DMS153 treated with DMSO at 0.1 percent for 48 hours (cell line): ENCODE data around the gene PRTG.
"Not testable (repeated sequence)": the region's sequence is repeated elsewhere in the genome, so short reads cannot be mapped to it uniquely, and the experiment has no call there.

Experiments used
- DNase-seq: peaks from one replicate; lab custom pipeline; 2025; ENCODE audit not compliant: unreplicated experiment; lab: John Stamatoyannopoulos, UW

Gene PRTG

DNA sequence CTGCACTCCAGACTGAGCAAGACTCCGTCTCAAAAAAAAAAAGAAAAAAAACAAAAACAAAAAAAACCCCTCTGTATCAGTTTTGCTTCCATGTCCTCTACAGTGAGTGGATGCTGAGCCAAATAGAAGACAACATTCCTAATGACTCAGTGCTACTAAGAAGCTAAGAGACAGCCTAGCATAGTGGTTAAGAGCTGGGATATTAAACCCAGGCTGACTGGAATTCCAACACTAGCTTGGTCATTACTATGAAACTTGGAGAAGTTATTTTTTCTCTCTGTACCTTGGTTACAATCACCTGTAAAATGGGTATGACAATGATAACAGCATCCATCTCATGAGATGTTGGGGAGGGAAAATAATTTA is 93.9 kb downstream of the PRTG start:
- no peak for DNase-seq

DNA sequence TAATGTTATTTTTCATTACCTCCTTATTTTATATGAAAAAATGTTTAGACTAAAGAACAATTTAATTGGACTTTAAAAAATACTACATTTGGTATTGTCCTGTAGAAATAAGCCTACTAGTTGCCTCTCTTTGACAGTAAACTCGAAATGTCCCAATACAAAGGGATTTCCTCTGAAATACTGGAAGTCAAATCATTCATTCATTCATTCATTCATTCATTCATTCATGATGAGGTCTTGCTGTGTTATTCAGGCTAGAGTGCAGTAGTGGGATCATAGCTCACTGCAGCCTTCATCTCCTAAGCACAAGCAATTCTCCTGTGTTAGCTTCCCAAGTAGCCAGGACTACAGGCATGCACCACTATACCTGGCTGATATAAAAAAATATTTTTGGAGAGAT is 104.2 kb downstream of the PRTG start:
- no peak for DNase-seq

DNA sequence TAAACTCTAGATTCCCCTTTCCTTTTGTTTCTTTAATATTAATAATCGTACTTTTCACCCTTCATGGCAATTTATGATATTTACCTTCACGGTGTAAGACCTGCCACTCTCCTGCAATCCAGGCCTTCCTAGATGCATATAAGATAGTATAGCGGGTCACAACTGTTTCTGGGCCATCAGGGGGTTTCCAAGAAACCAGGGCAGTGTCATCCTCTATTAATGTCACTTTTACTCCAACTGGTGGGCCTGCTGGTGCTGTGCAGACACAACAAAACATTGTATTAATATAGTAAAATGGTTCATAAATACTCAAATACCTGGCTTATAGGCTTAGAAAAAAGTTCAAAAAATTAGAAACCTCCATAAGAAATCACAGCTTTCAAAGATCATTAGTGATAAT is 105.9 kb downstream of the PRTG start:
- DNase-seq = no peak

DNA sequence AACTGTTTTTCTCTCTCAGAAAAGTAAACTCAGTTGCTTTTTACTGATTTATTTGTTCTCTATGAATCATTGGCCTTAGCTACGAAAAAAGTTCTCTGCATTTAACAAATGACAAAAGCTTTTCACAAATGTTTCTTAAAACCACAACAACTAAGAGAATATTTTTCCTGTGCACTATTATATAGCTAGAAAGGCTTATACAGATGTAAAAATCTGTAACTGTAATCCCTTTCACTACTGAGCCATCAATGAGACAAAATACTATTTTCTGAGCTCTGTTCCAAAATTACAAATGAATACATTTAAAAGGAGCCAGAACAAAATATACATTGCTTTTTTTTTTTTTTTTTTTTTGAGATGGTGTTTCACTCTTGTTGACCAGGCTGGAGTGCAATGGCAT is 109.2 kb downstream of the PRTG start:
- DNase-seq = no peak

DNA sequence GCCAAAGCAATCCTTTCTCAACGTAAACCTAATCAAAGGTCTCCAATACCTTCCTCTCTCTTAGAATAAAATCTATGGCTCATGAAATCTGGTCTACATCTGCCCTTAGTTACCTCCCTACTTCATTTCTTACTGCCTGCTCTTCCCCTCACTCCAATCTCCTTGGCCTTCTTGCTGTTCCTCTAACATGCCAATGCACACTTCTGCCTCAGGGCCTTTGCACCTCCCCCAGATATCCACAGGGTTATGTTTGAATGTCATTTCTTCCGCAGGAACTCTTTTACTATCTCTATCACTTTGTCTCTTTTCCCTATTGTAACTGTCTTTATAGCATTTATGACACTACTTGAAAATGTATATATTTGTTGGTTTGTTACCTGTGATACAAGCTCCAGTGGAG is 110.5 kb downstream of the PRTG start:
- DNase-seq = no peak

DNA sequence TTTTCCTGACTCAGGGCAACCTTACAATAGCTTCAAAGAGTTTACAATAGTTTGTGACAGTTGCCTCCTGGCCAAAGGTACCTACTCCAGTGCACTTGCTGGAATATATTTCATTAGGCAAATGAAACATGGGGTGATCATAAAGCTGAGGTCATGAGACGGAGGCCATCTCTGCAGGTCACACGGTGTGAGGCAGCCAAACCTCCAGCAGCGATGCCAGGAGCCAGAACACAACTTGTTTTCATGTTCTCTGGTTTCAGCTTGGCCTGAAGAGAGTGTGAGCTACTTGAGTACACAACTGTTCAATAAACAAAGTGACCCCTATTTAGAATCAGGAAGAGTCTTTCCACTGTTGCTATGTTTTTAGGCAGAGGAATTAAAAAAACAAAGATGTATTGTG is 112.1 kb downstream of the PRTG start:
- DNase-seq = no peak

DNA sequence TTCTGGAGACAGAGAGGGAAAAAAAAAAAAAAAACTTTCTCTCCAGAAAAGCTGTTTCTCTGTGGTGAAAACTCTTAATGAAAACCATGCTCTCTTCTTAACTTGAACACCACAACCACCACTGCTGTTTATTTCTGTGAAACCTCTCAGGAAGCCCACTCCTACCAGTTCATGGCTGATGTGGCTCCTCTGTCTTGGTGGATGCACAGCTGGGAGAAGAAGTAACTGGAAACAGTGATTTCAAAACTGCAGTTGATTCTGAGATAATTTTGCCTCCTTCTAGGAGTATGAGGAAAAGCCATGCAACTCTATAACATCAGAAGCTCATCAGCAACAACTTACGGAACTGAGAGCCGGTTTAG is 114.6 kb downstream of the PRTG start:
- no peak for DNase-seq

DNA sequence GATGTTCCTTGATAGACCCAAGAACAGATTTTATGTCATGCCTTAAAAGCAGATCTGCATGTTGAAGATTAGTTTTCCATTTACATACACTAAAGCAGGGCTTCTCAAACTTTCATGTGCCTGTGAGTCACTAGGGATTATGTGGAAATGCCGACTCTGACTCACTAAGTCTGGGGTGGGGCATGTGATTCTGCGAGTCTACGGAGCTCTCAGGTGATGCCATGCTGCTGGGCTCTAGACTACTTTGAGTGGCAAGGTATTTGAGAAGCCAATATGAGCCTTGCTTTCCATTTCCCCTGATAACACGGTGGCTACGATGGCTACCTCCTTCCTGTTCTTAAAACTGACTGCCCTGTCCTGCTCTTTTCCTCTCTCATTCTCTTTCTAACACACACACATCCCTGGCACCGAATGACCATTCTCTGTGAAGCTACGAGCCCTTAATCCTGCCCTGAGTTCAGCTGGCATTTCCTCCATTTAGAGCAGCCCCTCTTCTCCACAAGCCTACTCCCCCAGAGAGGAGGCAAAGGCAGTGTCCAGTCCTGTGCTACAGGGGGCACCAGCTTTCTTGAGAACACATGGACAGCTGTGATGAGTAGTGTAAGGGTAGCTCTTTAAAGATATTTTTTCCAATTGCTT is 115.1 kb downstream of the PRTG start:
- DNase-seq = no peak

DNA sequence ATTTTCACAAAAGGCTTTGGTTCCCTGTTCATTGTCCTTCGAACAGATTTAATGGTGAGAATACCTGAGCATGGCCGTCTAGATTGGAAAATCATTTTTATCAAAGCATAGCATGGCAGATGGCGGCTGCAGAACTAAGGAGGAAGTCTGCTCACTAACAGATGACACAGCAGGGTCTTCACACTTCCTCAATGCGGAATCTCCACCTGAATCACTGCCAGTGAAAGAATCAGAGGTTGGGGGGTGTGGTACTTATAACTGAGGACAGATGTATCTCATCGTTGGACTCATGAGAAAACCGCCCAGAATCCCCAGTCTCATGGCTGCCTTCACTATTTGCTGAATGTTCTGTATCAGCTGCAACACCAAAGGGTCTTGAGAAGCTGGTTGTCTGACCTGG is 123.2 kb downstream of the PRTG start:
- DNase-seq = no peak

DNA sequence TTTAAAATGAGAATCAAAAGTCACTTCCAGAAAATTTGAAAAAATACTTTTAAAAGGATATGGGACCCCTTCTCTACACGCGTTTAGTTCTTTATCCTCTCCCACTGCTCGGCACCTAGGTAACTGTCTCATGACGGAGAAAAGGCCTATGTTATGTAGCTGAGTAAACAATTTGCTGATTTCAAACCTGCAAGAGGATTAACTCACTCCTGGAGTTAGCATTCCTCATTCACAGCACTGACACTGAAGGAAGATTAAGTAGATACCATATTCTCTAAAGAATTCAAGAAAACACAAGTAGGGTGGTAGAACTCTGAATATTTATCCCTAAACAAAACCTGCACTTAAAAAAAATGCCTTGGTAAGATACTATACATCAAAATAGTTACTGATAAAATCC is 124.6 kb downstream of the PRTG start:
- DNase-seq = no peak

DNA sequence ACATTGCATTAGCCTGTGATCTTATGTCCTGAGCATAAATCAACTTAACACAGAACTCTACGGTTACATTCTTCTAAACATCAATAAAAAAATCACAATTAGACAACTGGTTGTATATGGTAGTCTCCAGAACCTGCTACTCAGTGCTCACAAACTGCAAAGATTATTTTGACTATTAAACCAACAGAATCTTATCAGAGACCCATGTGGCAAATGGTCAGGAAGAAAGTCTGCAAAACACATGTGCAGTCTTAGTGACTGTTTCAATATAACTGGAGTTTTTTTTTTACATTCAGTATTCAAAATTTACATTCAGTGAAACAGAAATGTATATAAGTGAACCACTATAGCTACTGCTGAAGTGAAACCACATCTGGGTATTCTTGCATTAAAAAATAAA is 127.5 kb downstream of the PRTG start:
- DNase-seq = no peak

DNA sequence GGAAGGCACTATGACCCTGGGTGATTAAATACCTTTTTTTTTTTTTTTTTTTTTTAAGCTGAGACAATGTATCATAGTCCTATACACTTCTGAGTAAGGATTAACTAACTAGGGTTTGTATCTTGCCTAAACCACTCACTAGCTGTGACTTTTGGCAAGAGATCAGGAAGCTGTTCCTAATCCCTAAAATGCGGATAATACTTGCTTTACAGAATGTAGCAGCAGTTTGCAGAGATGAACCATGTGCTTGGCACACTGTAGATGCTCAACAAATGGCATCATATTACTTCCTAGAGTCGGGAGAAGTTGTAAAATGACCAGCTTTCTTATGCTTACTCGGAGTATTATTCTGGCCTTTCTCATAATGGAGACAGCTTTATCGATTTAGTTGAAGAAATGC is 129.2 kb downstream of the PRTG start:
- no peak for DNase-seq

DNA sequence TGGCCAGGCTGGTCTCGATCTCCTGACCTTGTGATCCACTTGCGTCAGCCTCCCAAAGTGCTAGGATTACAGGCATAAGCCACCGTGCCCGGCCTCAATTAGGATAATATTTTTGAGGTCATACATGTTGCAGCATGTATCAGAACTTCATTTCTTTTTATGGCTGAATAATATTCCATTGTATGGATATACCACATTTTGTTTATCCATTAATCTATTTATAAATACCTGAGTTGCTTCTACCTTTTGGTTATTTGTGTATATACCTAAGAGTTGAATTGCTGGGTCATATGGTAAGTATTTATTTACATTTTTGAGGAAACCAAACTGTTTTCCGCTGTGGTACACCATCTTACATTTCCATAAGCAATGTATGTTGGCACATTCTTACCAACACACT is 136.7 kb downstream of the PRTG start:
- DNase-seq = no peak

DNA sequence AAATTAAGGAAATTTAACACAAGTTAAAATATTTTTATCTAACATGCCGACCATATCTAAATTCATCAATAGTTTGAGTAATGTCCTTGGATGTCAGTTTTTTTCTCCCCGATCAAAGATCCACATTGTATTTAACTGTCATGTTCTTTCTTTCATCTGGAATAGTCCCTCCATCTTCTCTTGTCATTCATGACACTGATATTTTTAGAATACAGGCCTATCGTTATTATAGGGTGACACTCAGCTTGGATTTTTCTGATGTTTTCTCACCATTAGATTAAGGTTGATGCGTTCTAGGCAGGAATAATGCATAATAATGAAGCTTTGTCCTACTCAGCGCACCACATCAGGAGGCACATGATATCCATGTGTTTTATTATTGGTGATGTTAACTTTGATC is 141.6 kb downstream of the PRTG start:
- DNase-seq = no peak

DNA sequence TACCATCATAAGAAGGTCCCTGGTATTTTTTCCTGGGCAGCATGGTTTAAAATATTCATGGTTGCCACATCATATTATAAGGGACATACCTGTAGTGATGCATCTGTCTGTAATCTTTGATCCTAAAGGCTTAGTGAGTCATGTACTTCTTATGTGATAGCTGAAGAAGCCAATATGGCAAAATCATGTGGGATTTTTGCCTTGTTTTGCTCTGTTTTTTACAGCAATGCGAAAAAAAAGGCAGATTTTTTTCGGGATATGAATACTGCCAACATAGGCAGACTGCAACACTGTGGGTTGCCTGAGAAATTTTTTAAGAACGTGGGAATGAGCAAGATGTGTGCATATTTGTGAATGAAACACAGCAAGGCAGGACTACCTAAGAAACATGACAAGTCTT is 143.5 kb downstream of the PRTG start:
- DNase-seq = no peak

DNA sequence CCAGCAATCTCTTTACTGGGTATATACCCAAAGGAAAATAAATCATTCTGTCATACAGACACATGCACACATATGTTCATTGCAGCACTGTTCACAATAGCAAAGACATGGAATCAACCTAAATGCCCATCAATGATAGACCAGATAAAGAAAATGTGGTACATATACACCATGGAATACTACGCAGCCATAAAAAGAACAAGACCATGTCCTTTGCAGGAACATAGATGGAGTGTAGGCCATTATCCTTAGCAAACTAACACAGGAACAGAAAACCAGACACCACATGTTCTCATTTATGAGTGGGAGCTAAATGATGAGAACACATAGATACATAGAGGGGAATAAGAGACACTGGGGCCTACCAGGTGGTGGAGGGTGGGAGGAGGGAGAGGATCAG is 149.9 kb downstream of the PRTG start:
- DNase-seq = not testable (repeated sequence)

DNA sequence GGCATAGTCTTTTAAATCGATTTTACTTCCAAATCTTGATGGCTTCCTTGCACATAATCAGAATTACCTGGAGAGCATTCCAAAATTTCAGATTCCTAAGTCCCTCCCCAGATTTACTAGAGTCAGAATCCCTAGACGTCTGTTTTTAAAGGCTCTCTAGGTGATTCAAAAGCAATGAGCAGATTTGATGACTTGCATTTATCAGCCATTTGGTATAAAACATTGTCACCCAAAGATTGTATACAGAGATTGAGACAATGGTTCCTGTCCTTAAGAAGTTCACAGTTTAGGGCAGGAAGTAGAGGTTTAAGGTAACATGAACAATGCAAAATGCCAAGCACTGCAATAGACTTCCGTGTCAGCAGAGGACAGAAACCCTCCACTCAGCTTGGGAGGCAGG is 152.2 kb downstream of the PRTG start:
- DNase-seq = no peak

DNA sequence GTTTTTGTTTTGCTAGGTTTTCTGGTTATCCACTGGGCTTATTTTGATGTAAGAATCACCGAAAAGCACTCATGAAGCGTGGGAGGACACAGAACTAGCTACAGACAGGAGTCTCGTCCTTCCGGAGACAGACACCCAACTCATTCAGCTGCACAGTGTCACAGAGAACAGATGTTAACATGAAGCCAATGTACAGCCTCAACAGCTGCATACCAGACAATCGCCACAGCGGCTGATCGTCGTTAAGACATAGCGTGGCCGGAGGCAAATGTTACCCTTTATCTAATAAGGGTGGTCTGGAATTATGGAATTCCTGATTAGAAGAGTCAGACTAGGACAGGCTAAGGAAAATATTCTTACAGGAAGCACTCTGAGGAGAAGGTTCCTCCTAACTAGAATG is 153.7 kb downstream of the PRTG start:
- DNase-seq = no peak

DNA sequence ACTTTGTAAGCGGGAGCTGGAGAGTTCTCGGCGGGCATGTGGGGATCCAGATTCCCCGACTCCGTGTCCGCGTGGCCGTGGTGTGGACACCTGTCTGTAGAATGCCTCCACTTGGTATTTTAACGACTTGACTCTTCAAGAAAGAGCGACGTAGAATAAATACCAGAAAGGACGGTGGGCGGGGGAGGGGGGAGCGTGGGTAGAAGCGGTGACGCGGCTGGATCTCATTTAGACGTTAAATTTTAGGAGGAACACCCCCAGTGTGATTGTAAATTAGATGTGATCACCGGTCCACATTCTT is 154.2 kb downstream of the PRTG start:
- DNase-seq = no peak

DNA sequence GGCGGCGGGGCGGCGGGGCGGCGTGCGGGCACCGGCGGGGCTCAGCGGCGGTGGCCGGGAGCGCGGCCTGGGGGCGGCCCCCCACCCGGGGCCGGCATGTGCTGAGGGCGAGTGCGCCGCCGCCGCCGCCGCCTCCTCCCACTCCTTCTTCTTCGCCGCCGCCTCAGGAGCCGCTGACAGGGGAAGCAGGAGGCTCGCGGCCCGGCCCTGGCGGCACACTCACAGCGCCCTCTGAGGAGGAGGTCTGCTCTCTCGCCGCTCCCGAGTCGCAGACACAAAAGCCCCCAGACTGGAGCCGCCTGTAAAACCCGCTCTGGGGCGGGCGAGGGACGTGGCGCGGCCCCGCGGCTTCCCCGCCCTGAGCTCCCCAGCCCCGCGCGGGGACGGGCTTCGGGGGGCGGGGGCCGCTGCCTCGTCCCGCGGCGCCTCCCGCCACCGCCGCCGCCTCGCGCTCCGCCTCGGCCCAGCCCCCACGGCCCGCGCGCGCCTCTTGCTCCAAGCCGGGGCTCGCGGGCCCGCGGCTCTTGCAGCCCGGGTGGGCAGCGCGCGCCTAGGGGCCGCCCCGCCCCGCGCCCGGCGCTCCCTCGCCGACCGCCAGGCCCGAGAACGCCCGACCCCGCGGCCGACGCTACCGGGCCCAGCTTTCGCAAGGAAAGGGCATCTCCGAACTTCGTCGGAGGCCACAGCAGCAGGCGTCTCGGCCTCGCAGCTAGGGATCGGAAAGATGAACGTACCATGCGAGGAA is 154.7 kb downstream of the PRTG start, which contains the start of gene PYGO1:
Gene PYGO1, minus strand, starts transcription at position 276 of the 745 bp plus-strand sequence. CDS start 462 bp downstream, outside the sequence.
- no peak for DNase-seq

DNA sequence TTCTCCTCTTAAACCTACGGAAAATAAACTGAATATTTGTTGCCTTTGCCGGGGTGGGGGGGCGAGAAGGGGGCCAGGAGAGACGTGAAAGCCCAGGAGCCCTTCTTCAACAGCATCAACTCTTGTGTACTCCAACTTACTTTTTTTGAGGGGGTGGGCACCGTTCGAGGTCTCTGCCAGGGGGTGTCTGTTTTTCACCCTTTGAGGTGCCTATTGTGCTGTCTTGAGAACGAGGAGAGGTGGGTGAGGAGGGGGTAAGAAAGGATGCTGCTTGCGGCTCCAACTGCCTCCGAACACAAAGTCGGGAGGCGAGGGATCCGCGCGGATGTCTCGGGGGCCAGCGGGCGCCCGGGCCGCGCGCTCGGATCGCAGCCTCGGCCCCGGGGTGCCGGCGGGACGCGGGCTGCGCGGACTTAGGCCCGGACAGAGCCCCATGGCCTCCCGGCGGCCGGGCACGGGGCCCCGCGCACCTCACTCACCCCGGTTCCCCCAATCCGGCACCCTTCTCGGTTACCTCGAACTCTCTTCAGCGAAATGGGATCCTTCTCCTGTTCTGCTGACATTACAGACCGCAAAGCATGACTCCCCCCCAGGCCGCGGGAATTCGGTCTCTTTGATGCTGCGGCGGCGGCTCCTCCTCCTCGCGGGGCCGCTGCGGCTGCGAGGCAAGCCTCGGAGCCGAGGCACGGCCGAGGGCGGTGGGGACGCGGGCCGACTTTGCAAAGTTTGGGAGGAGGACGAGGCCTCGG is 155.5 kb downstream of the PRTG start:
- DNase-seq = no peak

DNA sequence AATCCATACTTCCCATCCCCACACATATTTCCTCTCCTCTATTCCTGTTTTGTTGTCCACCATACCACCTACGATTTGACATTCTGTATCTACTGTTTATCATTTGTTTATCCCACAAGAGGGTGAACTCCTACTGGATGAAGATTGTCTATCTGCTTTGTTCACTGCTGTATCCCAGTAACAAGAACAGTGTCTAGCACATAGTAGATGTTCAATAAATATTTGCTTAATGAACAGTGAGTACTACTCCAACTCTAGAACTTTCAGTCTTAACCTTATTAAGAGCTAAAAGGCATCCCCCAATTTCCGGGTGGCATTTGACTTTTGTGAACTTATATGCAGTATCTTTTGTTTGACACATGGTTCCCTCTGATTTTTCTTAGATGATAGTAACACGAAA is 156.1 kb downstream of the PRTG start:
- no peak for DNase-seq

DNA sequence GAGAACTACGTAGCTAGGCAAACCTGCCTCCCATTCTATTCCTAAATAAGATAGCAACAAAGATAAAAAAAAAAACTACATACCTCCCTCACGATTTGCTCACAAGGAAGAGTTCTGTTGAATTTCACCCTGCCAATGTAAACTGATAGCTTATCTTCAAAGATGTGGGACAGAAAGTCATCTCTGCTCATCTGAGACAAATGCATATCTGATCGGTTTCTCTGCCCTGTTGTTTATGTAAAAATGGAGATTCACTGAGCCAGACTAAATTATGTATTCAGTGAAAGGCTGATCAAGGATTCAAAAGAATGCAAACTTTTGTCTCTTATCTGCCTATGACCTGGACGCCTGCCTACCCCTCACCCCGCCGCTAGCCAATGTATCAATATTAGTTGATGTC is 166.0 kb downstream of the PRTG start:
- no peak for DNase-seq
